Astrocyte of the hippocampus (primary cell): Measurements from ENCODE around the gene CIAPIN1.

ENCODE experiments used
- DNase-seq: peaks from one replicate; pipeline ENCODE4 v3.0.0; 2011; ENCODE audit warnings: low read depth, low spot score

Gene CIAPIN1

DNA sequence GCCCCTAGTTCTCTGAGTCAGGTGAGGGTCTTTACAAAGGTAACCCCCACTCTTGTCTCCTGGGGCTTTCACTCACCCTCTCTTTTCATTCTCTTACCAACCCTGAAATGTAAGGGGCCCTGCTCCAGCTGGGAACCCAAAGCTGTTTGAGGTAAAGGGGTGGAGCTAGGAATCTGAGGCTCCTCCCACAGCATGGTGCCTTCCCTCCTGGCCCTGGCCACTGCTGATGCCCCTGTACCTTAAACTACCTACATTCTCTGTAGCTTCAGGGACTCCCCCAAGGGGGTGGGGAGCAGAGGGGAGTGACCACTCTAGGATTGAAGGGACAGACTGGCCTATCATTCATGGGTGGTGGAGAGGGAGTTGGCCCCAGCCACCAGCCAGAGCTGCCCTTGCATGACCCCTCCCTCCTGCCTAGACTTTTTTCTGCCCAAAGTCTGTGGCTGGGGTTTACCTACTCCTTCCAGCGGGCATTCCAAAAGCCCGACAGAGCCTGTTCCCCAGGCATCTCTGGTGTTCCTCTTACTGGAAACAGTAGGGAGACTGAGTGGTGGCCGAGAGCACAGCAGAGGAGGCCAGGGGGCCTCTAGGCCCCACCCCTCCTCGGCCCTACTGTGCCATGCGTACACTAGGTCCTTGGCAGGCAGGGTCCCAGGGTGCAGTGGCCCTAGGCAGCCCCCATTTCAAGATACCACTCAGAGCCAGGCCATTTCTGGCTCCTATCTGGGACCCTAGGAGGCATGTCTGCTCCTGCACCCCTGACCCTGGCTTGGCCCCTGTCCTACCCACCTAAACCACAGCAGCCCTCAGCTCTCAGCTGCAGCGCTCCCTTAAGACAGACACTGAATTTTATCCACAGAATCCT lies 29.6 kb upstream of the CIAPIN1 start:
- no peak for DNase-seq

DNA sequence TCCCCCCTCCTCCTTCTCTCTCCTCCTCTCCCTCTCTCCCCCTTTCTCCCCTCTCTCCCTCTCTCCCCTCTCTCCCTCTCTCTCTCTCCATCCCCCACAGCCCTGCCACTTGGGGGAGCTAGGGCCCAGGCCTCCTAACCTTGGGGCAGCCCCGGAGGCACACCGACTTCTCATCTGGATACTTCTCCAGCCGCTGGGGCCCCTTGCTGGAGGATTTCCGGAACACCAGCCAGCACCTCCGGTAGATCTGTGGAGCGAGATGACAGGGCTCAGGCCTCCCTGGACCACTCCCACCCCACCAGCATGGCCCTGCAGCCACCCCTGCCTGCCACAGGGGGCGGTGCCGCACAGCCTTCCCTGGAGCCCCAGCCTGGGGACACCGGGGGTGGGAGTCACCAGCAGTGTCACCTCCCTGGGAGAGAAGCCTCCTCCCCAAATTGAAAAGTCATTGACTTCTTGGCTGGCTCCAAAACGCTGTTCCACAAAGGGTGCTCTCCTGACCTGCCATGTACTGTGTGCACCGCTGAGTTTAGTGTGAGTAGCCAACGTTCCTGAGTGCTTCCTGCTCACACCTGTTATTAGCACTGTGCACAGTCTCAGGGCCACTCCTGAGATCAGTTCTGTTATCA lies 28.6 kb upstream of the CIAPIN1 start:
- DNase-seq = peak; percentile 68

DNA sequence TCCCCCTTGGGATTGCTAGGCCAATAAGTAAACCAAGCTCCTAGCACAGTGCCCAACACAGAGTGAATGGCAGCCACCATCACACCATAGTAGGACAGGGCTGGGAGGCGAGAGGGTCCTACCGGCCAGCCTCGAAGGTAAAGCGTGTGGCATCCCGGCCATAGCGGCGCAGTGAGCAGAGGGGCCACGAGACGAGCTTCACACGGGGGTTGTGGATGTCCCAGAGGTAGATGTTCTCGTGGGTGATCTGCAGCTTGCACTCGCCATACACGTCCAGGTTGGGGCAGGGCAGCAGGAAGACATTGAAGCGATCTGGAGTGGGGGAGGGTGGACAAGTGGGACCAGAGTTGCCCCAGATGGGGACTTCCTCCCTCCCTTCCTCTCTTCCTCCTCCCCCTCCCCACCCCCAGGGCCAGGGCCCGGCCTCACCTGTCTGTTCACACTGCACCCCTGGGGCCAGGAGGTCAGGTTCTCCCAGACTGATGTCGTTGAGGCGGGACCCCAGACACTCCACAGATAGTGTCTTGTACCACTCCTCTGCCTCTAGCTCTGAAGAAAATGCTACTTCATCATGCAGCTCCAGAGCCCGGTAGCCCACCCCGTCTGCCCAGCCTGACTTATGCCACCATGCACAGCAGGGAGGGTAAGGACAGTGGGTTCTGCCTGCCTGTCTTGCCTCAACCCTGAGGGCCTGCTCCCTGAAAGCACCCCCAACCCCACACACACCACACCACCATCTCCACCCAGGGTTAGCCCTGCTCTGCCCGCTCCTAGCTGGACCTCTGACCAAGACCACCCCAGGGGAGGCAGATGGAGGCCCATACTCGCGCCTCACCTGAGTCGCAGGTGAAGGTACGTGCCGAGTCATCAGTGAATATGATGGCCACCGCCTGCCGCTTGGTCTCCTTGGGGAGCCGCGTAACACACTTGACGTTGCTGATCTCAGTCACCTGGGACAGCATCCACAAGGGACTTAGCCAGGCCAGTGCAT lies 27.8 kb upstream of the CIAPIN1 start:
- DNase-seq = no peak

DNA sequence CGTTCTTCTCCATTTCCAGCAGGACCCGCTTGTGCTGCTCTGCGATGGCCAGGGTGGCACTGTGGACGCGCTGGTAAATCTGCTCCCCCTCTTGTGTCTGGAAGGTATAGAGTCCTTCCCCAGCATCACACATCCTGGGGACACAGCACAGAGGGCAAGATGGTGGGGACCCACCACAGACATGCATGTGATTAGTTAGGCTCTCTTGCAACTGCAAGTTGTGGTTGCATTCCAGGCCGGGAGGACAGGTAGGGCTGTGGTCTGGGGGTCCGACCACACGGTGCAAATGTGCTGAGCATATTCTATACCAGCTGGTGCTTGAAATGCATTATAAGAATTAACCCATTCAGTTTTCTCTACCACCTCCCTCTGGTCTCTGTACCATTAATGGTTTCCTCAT lies 26.7 kb upstream of the CIAPIN1 start:
- no peak for DNase-seq

DNA sequence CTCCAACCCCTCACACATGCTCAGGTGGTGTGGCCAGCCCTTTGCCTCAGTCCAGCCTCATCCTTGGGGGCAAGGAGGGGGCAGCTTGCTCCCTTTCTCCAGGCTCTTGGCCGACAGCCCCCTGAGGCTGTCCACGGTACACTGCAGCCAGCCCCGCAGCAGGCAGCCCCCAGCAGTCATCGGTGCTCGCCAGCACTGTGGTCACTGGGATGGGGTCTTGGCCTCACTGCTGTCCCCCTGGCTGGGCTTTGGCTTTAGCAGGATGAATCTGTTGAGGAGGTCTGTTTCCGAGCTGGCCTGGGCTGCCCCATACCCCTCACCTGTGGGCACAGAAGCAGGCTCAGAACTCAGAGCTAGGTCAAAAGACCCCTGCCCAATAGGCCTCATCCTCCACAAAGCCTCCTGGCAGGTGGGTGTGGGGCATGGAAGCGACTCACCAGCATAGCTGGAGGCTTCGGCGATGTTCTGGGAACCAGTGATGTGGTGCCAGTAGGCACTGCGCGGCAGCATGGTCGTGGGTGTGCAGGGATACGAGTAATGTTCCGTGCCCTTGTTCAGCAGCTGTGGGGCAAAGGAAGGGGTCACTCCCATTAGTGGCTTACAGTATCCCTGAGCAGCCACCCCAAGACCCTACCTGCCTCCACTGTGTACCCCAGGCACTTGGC lies 26.1 kb upstream of the CIAPIN1 start:
- no peak for DNase-seq

DNA sequence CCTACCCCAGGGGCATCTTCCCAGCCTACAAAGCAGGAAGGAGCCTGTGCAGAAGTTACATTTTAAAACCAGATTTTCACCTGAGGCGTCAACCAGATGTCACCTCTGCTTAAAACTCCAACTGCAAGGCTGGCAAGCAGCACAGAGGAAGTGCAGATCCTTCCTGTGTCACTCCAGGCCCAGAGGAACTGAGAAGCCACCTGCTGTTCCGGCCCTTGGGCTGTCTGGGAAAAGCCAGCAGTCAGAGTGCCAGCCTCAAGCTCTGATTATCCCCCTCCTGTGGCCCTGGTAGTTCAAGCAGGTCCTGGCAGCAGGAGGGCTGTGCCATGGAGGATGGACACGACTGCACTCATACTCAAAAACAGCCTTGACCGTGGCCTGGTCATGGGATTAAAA lies 25.5 kb upstream of the CIAPIN1 start:
- DNase-seq = no peak

DNA sequence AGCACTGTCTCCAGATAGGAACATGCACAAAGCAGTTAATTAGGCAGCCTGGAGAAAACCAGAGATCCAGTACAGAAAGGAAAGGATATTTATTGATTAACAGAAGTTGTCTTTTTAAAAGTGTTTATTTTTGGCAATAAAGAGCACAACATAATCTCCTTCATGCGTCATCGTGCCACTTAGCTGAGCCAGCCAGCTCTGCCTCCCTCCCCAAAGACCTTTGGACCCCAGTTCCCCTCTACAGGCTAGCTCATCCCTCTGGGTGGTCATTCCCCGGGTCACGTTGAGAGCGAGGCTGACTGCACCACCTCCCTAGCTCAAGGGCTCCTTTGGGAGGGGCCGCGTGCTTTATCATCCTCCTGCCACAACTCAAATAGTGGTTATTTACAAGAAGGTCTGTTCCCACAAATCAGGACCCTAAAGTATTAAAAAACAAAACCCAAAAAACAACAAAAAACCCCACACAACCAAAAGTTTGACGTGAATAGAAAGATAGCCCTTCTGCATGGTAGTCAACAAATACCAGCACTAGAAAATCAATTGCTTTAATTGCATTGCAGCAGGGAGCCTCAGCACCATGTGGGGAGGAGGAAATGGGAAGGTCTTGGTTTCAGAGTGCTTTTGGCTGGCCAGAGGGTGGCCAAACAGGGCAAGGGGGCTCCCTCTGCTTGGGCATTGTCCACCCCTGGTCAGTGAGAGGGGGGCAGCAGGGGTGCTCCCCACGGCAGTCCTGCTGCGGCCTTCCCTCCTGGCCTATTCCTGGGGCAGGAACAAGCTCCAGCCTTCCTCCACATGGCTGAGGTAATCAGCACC lies 24.9 kb upstream of the CIAPIN1 start:
- DNase-seq = no peak

DNA sequence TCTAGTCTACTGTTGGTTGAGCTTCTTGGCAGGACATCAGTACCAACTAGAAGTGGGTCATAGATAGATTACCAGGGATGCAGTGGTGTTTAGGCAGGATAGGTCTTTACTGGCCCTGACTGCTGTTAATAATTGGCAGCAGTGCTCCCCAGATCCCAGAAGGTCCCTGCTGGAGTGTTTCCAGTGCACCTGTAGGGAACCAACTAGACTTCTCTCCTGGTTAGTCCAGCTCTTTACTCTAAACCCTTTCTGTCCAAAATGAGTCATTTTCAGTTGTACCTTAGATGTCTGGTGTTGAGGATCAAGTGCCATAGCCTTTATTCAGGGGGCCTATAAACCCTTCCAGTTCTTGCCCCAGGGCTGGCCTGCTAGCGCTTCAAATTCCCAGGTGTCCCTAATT lies 24.0 kb upstream of the CIAPIN1 start:
- DNase-seq = no peak

DNA sequence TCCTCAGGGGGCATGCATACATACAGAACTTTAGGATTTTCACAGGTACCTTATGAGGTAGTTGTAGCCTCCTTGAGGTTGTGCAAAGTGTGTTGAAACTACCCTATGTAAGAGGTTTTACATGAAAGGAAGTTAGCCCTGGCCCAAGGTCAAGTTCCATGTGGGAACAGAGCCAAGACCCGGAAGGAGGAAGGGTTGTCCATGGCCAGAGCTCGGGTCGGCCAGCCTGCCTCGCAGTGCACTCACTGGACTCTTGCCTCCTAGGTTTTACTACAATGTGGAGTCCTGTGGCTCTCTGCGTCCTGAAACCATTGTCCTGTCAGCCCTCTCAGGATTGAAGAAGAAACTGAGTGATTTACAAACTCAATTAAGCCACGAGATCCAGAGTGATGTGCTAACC lies 23.5 kb upstream of the CIAPIN1 start:
- DNase-seq = no peak

DNA sequence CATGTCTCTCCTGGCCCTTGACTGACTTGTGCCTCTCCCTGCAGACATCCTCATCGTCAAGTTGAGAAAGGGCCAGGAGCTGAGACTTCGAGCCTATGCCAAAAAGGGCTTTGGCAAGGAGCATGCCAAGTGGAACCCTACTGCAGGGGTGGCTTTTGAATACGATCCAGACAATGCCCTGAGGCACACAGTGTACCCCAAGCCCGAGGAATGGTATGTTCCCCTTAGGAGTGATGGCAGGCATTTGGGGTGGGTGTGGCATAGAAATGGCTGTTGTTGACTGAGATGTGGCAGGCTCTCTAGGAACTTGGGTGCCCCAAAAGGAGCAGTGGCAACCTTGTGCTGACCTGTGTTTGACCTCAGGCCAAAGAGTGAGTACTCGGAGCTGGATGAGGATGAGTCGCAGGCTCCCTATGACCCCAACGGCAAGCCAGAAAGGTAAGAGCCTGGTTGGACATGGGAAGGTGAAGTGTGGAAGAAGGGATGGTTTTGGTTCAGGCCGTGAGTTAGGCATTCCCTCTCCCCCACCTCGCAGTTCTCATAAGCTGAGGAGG lies 22.8 kb upstream of the CIAPIN1 start:
- no peak for DNase-seq

DNA sequence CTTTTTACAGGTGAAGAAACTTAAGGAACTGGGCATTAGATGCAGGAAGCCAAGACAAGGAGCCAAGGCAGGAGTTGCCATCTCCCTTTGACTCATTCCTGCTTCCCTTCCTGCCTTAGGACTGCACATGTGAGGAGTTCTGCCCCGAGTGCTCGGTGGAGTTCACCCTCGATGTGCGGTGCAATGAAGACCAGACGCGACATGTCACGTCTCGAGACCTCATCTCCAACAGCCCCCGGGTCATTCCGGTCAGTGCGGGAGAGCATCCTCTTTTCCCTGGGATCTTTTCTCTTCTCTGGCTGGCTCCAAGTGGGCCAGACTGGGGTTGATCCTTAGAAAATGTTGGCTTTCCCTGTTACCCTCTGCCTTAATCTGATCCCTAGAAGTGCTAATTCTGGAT lies 21.9 kb upstream of the CIAPIN1 start:
- DNase-seq = no peak

DNA sequence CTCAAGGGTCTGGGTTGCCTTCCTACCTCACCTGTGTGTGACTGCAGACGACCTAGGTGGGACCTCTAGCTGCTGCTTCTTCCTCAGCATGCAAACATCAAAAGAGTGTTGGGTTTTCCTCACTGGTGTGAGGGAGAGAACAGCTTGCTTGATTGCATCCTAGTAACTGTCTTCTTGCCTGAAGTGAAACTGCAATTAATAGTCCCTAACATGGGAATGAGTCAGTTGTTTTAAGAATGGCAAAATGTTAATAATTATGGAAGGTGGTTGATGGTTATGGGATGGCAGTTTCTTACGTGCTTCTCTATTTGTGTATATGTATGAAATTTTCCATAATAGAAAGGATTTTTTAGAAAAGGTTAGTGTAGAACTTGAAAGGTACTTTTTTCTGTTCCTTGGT lies 21.2 kb upstream of the CIAPIN1 start:
- DNase-seq = no peak

DNA sequence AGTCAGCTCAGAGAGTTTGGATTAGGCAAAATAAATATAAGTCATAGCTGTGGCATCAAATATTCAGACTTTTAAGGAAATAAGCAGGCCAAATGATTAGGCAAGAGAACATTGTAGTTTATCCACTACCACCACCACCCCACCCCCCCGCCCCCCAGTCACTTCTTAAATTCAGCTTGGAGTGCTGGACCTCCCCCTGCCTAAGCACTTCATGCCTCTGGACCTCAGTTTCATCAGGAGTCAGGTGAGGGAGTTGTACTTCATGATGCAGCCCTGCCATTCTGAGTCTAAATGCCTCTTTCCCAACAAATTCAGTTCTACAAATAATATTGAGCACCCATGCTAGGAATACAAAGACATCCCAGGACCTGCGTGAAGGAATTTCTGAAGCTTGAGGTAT lies 17.3 kb upstream of the CIAPIN1 start:
- no peak for DNase-seq

DNA sequence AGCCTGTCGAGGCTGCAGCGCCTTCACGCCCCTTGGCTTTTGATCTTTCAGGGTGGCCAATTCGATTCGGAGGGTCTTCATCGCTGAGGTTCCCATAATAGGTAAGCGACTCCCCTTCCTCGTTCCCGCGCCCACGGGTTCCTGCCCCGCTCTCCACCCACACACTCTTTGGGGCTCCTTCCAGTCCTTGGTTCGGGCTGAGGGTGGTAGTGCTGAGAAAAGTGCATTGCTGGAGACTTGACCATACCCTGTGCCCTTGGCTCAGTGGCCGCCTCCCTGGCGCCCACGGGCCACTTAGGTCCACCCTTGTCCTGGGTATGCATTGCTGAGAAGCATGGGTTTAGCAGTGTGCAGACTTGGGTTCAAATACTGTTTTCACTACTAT lies 15.8 kb upstream of the CIAPIN1 start:
- no peak for DNase-seq

DNA sequence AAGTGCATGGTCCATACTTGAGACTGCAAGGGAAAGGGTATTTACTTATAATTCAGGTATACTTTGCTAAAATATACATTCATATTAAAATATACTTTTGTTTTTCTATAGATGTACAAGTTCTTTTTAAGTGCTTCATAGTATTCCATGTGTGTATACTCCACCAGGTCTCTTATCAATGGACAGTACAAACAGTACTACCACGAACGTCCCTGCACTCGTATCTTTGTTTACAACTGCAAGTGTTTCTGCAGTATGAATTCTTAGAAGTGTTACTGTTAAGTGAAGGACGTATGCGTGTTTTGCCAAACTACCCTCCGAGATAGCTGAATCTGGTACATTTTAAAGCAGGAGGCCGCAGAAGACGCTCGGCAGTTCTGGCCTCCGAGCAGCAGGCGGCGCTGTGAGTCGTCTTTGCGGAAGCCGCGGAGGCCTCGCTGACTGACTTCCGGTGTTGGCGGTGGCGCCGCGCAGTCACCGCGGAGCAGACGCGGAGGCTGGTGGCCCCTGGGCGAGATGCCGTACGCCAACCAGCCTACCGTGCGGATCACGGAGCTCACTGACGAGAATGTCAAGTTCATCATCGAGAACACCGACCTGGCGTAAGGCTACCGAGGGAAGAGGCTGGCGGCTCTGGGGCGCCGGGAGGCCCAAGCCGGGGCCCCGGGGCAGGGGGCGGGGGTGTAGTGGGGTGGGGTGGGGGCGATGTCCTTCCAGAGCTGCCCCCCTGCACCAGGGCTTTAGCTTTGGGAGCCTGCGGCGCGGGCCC lies 15.2 kb upstream of the CIAPIN1 start, which contains the start of gene POLR2C:
POLR2C (plus strand) TSS at position 471 of the 769 bp plus-strand sequence; CDS start at position 517, 46 bp downstream.
- peak; percentile 95 for DNase-seq

DNA sequence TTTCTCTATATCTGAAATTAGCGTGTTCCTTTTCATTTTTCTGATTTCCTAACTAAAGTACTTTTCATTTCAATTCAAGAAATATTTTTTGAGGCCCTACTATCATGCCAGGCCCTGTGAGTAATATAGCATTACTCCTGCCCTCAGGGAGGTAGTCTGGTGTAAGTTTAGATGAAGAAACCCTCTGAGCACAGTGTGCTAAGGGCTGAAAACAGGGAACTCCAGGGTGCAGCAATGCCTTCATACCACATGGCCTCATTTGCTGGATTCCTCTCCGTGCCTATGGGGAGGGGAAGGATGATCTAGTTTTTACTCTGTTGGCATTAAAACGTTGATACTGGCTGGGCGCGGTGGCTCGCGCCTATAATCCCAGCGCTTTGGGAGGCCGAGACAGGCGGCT lies 4.8 kb upstream of the CIAPIN1 start:
- DNase-seq = no peak

DNA sequence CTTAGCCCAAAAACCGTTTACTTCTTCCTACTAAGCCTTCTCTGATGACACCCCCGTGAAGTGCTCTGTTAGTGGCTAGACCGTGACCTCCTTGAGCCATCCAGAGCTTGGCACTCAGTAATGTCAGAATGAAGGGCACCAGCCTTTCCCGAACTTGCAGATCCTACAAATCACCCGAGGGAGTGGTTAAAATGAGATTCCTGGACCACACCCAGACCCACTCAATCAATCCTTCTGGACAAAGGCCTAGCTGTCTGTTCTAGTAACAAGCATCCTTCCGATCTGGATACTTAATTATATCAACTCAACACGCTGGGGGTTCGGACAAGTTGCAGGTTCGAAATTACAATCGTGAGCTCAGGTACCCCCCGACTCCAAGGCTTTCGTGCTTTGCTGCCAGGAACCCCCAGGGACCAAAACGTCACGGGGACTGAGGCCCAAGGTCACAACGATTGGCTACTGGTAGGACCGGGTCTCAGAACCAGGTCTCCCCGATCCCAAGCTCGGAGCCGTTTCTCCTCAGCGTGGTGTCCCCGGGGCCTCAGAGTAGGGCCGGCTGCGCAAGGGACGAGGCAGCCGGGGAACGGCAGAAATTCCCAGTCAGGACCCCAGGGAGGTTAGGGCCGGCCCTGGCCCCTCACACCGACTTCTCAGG lies 527 bp downstream of the CIAPIN1 start:
- peak; percentile 57 for DNase-seq

DNA sequence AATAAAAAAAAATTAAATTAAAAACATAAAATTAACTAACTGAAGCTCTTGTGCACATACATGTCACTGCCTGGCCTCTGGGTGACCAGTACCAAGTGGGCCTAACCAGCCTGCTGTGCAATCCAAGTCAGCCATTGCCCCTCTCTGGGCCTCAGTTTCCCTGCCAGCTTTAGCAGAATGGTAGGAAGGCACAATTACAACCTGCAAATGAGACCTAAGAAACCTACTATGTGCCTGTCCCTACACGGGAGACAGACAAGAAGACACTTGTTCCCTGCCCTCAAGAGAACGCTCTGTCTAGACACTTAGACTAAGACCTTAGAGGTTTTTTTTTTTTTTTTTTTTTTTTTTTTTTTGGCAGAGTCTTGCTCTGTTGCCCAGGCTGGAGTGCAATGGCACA lies 1.7 kb downstream of the CIAPIN1 start:
- no peak for DNase-seq

DNA sequence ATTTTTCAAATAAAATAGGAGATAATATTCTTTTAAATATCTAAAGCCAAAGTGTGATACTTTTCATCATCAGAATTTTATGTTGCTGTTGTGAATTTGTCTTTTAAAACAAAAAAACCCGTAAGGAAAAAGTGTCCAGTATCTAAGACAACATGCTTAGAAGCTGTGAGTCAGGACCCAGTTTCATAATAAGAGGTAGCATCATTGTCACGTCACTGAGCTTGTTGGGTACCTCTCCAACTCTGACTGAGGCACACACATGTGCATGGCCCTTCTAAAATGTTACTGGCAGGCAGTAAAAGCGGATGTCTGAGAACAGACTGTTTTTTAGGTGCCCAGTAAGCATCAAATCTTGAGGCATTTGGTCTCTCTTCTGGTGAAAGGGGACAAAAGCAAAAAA lies 2.5 kb downstream of the CIAPIN1 start:
- DNase-seq = peak; percentile 32
